ENCODE results near the gene ASCL5.

DNA sequence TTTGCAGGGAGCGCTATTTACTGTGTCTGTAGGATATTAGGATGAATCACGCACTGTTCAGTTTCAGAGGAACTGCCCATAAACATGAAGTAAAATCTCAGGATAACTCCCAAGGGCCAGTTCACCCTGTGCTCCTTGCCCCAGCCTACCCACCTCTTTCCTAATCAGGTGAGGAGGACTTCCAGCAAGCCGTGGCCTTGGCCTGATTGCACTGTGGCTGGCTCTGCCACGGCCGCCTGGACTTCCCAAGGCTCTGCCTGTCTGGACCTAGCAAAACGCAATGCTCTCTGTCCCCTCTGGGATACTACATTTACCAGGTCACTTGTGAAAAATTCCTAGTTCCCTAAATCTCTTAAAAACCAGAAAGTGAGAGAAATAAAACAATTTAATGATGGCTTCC is 7.4 kb upstream of the ASCL5 start:
- TF ChIP-seq EZH2 (IDR thresholded peaks at IDR 0.05; ENCODE audit: borderline replicate concordance, low read depth, low read length, severe bottlenecking): no peak
- TF ChIP-seq, protein P1, sequence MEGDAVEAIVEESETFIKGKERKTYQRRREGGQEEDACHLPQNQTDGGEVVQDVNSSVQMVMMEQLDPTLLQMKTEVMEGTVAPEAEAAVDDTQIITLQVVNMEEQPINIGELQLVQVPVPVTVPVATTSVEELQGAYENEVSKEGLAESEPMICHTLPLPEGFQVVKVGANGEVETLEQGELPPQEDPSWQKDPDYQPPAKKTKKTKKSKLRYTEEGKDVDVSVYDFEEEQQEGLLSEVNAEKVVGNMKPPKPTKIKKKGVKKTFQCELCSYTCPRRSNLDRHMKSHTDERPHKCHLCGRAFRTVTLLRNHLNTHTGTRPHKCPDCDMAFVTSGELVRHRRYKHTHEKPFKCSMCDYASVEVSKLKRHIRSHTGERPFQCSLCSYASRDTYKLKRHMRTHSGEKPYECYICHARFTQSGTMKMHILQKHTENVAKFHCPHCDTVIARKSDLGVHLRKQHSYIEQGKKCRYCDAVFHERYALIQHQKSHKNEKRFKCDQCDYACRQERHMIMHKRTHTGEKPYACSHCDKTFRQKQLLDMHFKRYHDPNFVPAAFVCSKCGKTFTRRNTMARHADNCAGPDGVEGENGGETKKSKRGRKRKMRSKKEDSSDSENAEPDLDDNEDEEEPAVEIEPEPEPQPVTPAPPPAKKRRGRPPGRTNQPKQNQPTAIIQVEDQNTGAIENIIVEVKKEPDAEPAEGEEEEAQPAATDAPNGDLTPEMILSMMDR (IDR thresholded peaks at IDR 0.05; ENCODE audit: borderline replicate concordance, extremely low read depth, low read length, poor library complexity, severe bottlenecking): no peak

Measured in DND-41 (cell line).